Prostate gland (tissue), 2 donors: Measurements from ENCODE around the gene OR52J3. TPM values are rescaled to one million over a fixed set of nuclear protein-coding genes. Genes with fewer than 3 reads are reported as not detected.
"Not testable (repeated sequence)": the region's sequence is repeated elsewhere in the genome, so short reads cannot be mapped to it uniquely, and the experiment has no call there.

Experiments
- DNase-seq: peaks from one replicate; pipeline ENCODE4 v3.0.0-alpha.2; 2019; ENCODE audit warnings: low spot score
- H3K27ac ChIP-seq, 2 donors: fragments of 200-600 bp; sonication (generic); 2 replicates each; pipeline ENCODE4 v1.5.1; 2017 to 2019
- H3K27me3 ChIP-seq: fragments of 200-600 bp; sonication (generic); replicated peaks from 2 replicates; pipeline ENCODE4 v1.5.1; 2019; ENCODE audit not compliant: insufficient read depth
- H3K36me3 ChIP-seq, 2 donors: fragments of 200-600 bp; sonication (generic); 1 replicate in 1 of 2; 2 replicates in 1 of 2; pipeline versions ENCODE4 v1.5.1 to v1.8.1; 2017 to 2019
- H3K4me1 ChIP-seq: fragments of 200-600 bp; sonication (generic); replicated peaks from 2 replicates; pipeline ENCODE4 v1.5.1; 2019
- H3K4me3 ChIP-seq, 2 donors: fragments of 200-600 bp; sonication (generic); 2 replicates each; pipeline ENCODE4 v1.5.1; 2017 to 2019
- H3K9me3 ChIP-seq: fragments of 200-600 bp; sonication (generic); 2 replicates; pipeline ENCODE4 v1.5.1; 2017
- CTCF ChIP-seq, 4 experiments: fragments of 200-600 bp in 2 of 4; fragments of 450-650 bp in 2 of 4; sonication (generic) in 2 of 4; IDR thresholded peaks; 1 replicate in 3 of 4; 2 replicates in 1 of 4; pipeline ENCODE4 v1.5.1; 2016 to 2019; ENCODE audit warnings: antibody characterized with exemption in 4 of 4, mild to moderate bottlenecking in 2 of 4, moderate library complexity in 2 of 4
- POLR2A ChIP-seq: fragments of 450-650 bp; IDR thresholded peaks from one replicate; pipeline ENCODE4 v1.6.1; 2016; ENCODE audit warnings: antibody characterized with exemption, mild to moderate bottlenecking
- POLR2AphosphoS5 ChIP-seq: sonication (generic); formaldehyde crosslinking; IDR thresholded peaks from one replicate; pipeline ENCODE4 v1.6.1; 2017; ENCODE audit warnings: antibody characterized with exemption
- WGBS: methylation state at CpG from one replicate; pipeline ENCODE4 v1.1.5; 2018; 5-methylcytosine and 5-hydroxymethylcytosine counted together
- intact Hi-C: fragments of 100-400 bp; cut with DNase I; formaldehyde crosslinking; loops from one replicate; pipeline ENCODE4 v1.14.2; 2022
- total RNA-seq, 2 donors: library from RNA; depleted of rRNA; stranded (reverse); fragments of >200 nt; gene quantifications; one replicate each; pipeline ENCODE4 v1.1.0, GENCODE V29; 2016

The OR52J3 gene
- total RNA-seq, 2 donors from 2014 or later, result not detected

GRCh38 chr11:5042091-5042490, 4.2 kb upstream of the OR52J3 start:
- Histone ChIP-seq H3K27me3 (no peaks in the 10 kb centered on the region), H3K27ac (no peak overlapping the region), H3K36me3 (no peaks in the 10 kb centered on the region), H3K4me1 (no peaks in the 10 kb centered on the region), H3K4me3 (no peak overlapping the region), H3K9me3 (no peaks in the 10 kb centered on the region)
- intact Hi-C loops, result no loop called here
- WGBS, result 91% methylated on average over 3 of the region's 3 CpGs
- TF ChIP-seq POLR2A, result no peak
- TF ChIP-seq POLR2AphosphoS5, result no peak
- TF ChIP-seq CTCF (IDR thresholded peaks at IDR 0.05), result no peak
- DNase-seq, result no peak

GRCh38 chr11:5043380-5043779, 2.9 kb upstream of the OR52J3 start:
- no peaks in the 10 kb centered on the region for H3K27me3 ChIP-seq
- 67% methylated on average over 2 of the region's 2 CpGs for WGBS
- H3K9me3 ChIP-seq, result no peaks in the 10 kb centered on the region
- H3K4me1 ChIP-seq, result no peaks in the 10 kb centered on the region
- no peak overlapping the region for H3K4me3 ChIP-seq
- no peak overlapping the region for H3K27ac ChIP-seq
- DNase-seq, result no peak
- TF ChIP-seq POLR2A, result no peak
- H3K36me3 ChIP-seq, result no peaks in the 10 kb centered on the region
- intact Hi-C loops, result no loop called here

GRCh38 chr11:5046754-5047330, 516 bp downstream of the OR52J3 start:
- DNase-seq, result no peak
- H3K4me1 ChIP-seq, result no peaks in the 10 kb centered on the region
- H3K27me3 ChIP-seq, result no peaks in the 10 kb centered on the region
- WGBS, result 85% methylated on average over 15 of the region's 15 CpGs
- no peaks in the 10 kb centered on the region for H3K9me3 ChIP-seq
- TF ChIP-seq CTCF (IDR thresholded peaks at IDR 0.05) (no peak), POLR2A (no peak), POLR2AphosphoS5 (no peak)
- H3K27ac ChIP-seq, result no peak overlapping the region
- no peaks in the 10 kb centered on the region for H3K36me3 ChIP-seq
- intact Hi-C loops, result no loop called here
- H3K4me3 ChIP-seq, result no peak overlapping the region

GRCh38 chr11:5058679-5059078, 12.4 kb downstream of the OR52J3 start:
- H3K4me3 ChIP-seq, H3K4me1 ChIP-seq, H3K9me3 ChIP-seq, H3K27ac ChIP-seq, DNase-seq, H3K27me3 ChIP-seq, H3K36me3 ChIP-seq, intact Hi-C loops: not testable (repeated sequence)
- 83% methylated on average over 5 of the region's 5 CpGs for WGBS

GRCh38 chr11:5059391-5059790, 13.1 kb downstream of the OR52J3 start, which contains the start of gene OR52E2:
TSS of gene OR52E2 (minus strand) at chr11:5059627. CDS start at chr11:5059627, 0 bp downstream.
- no peaks in the 10 kb centered on the region for H3K36me3 ChIP-seq
- no peak for DNase-seq
- H3K27me3 ChIP-seq, result no peaks in the 10 kb centered on the region
- no peak for TF ChIP-seq CTCF (IDR thresholded peaks at IDR 0.05)
- H3K4me3 ChIP-seq, result no peak within 1 kb of the TSS
- intact Hi-C loops, result no loop called here
- H3K4me1 ChIP-seq, result no peaks in the 10 kb centered on the region
- WGBS, result 92% methylated on average over 3 of the region's 3 CpGs
- H3K27ac ChIP-seq, result no peak within 1 kb of the TSS
- H3K9me3 ChIP-seq, result no peaks in the 10 kb centered on the region

- 3% methylated on average over 1 of the region's 1 CpG for WGBS
- no peaks in the 10 kb centered on the region for H3K27me3 ChIP-seq
- TF ChIP-seq POLR2AphosphoS5, result no peak
- TF ChIP-seq CTCF (IDR thresholded peaks at IDR 0.05), result no peak
- TF ChIP-seq POLR2A, result no peak
Observed at GRCh38 chr11:5065027-5065426, 18.7 kb downstream of the OR52J3 start.

More at GRCh38 chr11:5065027-5065426, 18.7 kb downstream of the OR52J3 start:
- Histone ChIP-seq H3K27ac (no peak overlapping the region), H3K36me3 (no peaks in the 10 kb centered on the region), H3K4me3 (no peak overlapping the region), H3K4me1 (no peaks in the 10 kb centered on the region), H3K9me3 (no peaks in the 10 kb centered on the region)
- DNase-seq, result no peak
- intact Hi-C loops, result no loop called here
